PFSK-1 (cell line): ENCODE data around the gene DYNC1LI2.

Source experiments
- POLR2AphosphoS5 ChIP-seq: IDR thresholded peaks from 2 replicates; pipeline ENCODE4 v1.6.1; 2012; ENCODE audit warnings: low read depth, mild to moderate bottlenecking, control low read depth, low read length, moderate library complexity
- REST ChIP-seq, 2 experiments: IDR thresholded peaks; 2 replicates each; pipeline versions ENCODE4 v1.6.1 to v1.8.0; 2011 to 2012; ENCODE audit warnings: low read depth in 2 of 2, low read length in 2 of 2, control low read depth in 1 of 2, inconsistent platforms in 1 of 2, mild to moderate bottlenecking in 1 of 2, moderate library complexity in 1 of 2; ENCODE audit not compliant: insufficient read depth in 1 of 2
- SIN3A ChIP-seq: IDR thresholded peaks from 2 replicates; pipeline ENCODE4 v1.6.1; 2012; ENCODE audit warnings: mild to moderate bottlenecking, low read length, moderate library complexity, borderline replicate concordance; ENCODE audit not compliant: insufficient read depth

- TF ChIP-seq SIN3A (no peak), POLR2AphosphoS5 (no peak), REST (IDR thresholded peaks at IDR 0.05; ENCODE audit: insufficient read depth in 1 of 2, low read depth in 2 of 2, low read length in 2 of 2) (no peak)
Measured at GRCh38 chr16:66711581-66711980, 39.8 kb downstream of the DYNC1LI2 start.
